HG03095 (cell line): ENCODE measurements around the gene B4GALNT1.
A peak's percentile ranks its signal among the peaks of the same experiment; 100 is the strongest.
"Not testable (repeated sequence)": the region's sequence is repeated elsewhere in the genome, so short reads cannot be mapped to it uniquely, and the experiment has no call there.

ENCODE experiments used
- ATAC-seq: cut with Tn5 transposase; IDR thresholded peaks from one replicate; pipeline ENCODE4 v1.9.1; 2021; ENCODE audit warnings: moderate library complexity; ENCODE audit not compliant: unreplicated experiment

Gene B4GALNT1

GRCh38 chr12:57632958-57633840 is at the start of gene B4GALNT1:
B4GALNT1 (minus strand) TSS chr12:57633201; CDS start chr12:57632132, 1,069 bp downstream.
- ATAC-seq = peak; percentile 83

GRCh38 chr12:57679697-57680096 is 46.7 kb upstream of the B4GALNT1 start:
- no peak for ATAC-seq

- ATAC-seq = not testable (repeated sequence)
These were observed 44.9 kb upstream of the B4GALNT1 start for GRCh38 chr12:57677947-57678346.

GRCh38 chr12:57674691-57675090 is 41.7 kb upstream of the B4GALNT1 start:
- no peak for ATAC-seq

GRCh38 chr12:57672801-57673200 is 39.8 kb upstream of the B4GALNT1 start:
- no peak for ATAC-seq

- ATAC-seq = not testable (repeated sequence)
These were observed 38.8 kb upstream of the B4GALNT1 start for GRCh38 chr12:57671811-57672210.

- ATAC-seq = not testable (repeated sequence)
These were observed 36.7 kb upstream of the B4GALNT1 start for GRCh38 chr12:57669691-57670090.

- no peak for ATAC-seq
These were observed 33.9 kb upstream of the B4GALNT1 start for GRCh38 chr12:57666897-57667296.

GRCh38 chr12:57665066-57665820 is 32.2 kb upstream of the B4GALNT1 start:
- not testable (repeated sequence) for ATAC-seq

GRCh38 chr12:57661376-57661775 is 28.4 kb upstream of the B4GALNT1 start:
- ATAC-seq = no peak

GRCh38 chr12:57658890-57659289 is 25.9 kb upstream of the B4GALNT1 start:
- ATAC-seq = no peak

GRCh38 chr12:57657744-57658143 is 24.7 kb upstream of the B4GALNT1 start:
- no peak for ATAC-seq

- ATAC-seq = not testable (repeated sequence)
These were observed 23.4 kb upstream of the B4GALNT1 start for GRCh38 chr12:57656408-57656807.

- ATAC-seq = no peak
These were observed 22.7 kb upstream of the B4GALNT1 start for GRCh38 chr12:57655541-57656240.

GRCh38 chr12:57654042-57654441 is 21.0 kb upstream of the B4GALNT1 start:
- no peak for ATAC-seq

GRCh38 chr12:57646659-57647049 is 13.7 kb upstream of the B4GALNT1 start:
- not testable (repeated sequence) for ATAC-seq

- not testable (repeated sequence) for ATAC-seq
These were observed 13.1 kb upstream of the B4GALNT1 start for GRCh38 chr12:57645990-57646658.

GRCh38 chr12:57641699-57642442 is 8.9 kb upstream of the B4GALNT1 start:
- ATAC-seq = no peak

GRCh38 chr12:57640175-57641042 is 7.4 kb upstream of the B4GALNT1 start:
- no peak for ATAC-seq
